ENCODE results near the gene DUSP9. TPM values are rescaled to one million over a fixed set of nuclear protein-coding genes. Genes with fewer than 3 reads are reported as not detected.

DUSP9 gene
- total RNA-seq, 4 donors from 2014 or later: 0.19 to 0.48 TPM; not detected in 2

DNA sequence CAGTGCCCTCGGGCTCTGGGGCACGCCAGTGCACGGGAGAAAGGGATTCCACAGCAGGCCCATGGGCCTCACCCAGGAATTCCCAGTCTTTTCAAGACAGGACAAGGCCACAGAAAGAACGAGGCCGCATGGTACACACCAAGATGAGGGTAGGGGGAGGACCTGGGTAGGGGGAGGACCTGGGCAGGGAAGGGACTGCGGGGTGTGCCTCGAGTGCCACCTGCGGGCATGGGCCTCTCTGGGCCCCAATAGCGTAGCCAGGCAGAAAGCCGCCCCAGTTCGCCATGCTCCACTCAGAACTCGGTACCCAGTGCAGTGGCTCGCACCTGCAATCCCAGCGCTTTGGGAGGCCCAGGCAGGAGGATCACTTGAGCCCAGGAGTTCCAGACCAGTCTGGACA, 14.0 kb upstream of the DUSP9 start:
- no peak overlapping the region for H3K4me3 ChIP-seq
- 91% methylated on average over 14 of the region's 14 CpGs for WGBS
- H3K27ac ChIP-seq: no peak overlapping the region
- H3K36me3 ChIP-seq: no peaks in the 10 kb centered on the region
- H3K27me3 ChIP-seq: no peaks in the 10 kb centered on the region
- H3K4me1 ChIP-seq: no peaks in the 10 kb centered on the region
- no peak for DNase-seq (ENCODE audit: low spot score in 2 of 2)
- H3K9me3 ChIP-seq: no peaks in the 10 kb centered on the region
- TF ChIP-seq POLR2A (IDR thresholded peaks at IDR 0.05): no peak
- no peak for TF ChIP-seq POLR2AphosphoS5 (IDR thresholded peaks at IDR 0.05)
- TF ChIP-seq, protein P1, sequence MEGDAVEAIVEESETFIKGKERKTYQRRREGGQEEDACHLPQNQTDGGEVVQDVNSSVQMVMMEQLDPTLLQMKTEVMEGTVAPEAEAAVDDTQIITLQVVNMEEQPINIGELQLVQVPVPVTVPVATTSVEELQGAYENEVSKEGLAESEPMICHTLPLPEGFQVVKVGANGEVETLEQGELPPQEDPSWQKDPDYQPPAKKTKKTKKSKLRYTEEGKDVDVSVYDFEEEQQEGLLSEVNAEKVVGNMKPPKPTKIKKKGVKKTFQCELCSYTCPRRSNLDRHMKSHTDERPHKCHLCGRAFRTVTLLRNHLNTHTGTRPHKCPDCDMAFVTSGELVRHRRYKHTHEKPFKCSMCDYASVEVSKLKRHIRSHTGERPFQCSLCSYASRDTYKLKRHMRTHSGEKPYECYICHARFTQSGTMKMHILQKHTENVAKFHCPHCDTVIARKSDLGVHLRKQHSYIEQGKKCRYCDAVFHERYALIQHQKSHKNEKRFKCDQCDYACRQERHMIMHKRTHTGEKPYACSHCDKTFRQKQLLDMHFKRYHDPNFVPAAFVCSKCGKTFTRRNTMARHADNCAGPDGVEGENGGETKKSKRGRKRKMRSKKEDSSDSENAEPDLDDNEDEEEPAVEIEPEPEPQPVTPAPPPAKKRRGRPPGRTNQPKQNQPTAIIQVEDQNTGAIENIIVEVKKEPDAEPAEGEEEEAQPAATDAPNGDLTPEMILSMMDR (IDR thresholded peaks at IDR 0.05): no peak
- no peak for TF ChIP-seq EP300 (IDR thresholded peaks at IDR 0.05)

DNA sequence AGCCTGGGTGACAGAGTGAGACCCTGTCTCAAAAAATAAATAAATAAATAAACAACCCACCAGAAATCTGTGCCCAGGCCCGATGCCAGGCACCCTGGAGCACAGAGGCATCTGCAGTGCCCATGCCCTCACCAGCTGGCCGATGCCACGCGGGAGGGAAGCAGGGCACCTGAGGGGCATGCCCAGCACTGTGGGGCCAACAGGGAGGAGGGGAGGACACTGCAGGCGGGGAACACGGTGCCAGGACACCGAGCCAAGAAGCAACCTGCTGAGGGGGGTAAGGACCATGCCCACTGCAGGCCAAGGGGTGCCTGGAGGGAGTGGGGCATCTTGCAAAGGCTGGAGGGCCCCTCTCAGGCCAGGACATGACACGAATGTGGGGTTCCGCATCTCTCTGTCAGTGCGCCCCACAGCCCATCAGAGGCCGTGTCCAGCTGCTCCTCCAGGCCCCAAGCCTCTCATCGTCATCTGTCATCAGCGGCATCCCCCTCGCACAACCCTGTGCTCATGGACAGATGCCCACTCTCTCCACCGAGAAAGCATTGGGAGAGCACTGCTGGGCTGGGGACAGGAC, 13.3 kb upstream of the DUSP9 start:
- Histone ChIP-seq H3K36me3 (no peaks in the 10 kb centered on the region), H3K27ac (no peak overlapping the region), H3K9me3 (no peaks in the 10 kb centered on the region), H3K27me3 (no peaks in the 10 kb centered on the region), H3K4me1 (no peaks in the 10 kb centered on the region), H3K4me3 (no peak overlapping the region)
- DNase-seq (ENCODE audit: low spot score in 2 of 2): no peak
- TF ChIP-seq EP300 (IDR thresholded peaks at IDR 0.05) (no peak), POLR2A (IDR thresholded peaks at IDR 0.05) (no peak), POLR2AphosphoS5 (IDR thresholded peaks at IDR 0.05) (no peak)
- TF ChIP-seq, protein P1 (IDR thresholded peaks at IDR 0.05): no peak
- WGBS: 52% methylated on average over 4 of the region's 15 CpGs

DNA sequence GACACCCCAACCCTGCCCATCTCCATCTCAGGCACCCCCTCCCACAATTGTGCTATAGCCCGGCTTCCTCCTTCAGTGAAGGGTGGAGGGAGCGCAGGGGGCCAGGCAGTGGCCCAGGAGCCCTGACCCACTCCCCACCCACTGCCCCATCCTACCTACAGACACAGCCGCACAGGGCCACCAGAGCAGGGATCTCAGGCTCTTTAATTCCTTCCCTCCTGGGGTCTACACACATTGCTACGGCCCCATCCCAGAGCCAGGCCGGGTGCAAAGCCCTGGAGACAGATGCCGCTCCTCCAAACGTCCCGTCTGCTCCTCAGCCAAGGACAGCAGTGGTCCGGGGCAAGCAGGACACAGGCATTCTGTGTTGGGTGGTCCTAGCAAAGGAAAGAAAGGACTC, 12.8 kb upstream of the DUSP9 start:
- TF ChIP-seq POLR2AphosphoS5 (IDR thresholded peaks at IDR 0.05): no peak
- TF ChIP-seq EP300 (IDR thresholded peaks at IDR 0.05): no peak
- TF ChIP-seq POLR2A (IDR thresholded peaks at IDR 0.05): no peak
- TF ChIP-seq, protein P1 (IDR thresholded peaks at IDR 0.05): no peak
- no peak overlapping the region for H3K27ac ChIP-seq
- no peaks in the 10 kb centered on the region for H3K27me3 ChIP-seq
- no peak overlapping the region for H3K4me3 ChIP-seq
- no peak for DNase-seq (ENCODE audit: low spot score in 2 of 2)
- H3K9me3 ChIP-seq: no peaks in the 10 kb centered on the region
- no peaks in the 10 kb centered on the region for H3K4me1 ChIP-seq
- 85% methylated on average over 8 of the region's 9 CpGs for WGBS
- no peaks in the 10 kb centered on the region for H3K36me3 ChIP-seq

DNA sequence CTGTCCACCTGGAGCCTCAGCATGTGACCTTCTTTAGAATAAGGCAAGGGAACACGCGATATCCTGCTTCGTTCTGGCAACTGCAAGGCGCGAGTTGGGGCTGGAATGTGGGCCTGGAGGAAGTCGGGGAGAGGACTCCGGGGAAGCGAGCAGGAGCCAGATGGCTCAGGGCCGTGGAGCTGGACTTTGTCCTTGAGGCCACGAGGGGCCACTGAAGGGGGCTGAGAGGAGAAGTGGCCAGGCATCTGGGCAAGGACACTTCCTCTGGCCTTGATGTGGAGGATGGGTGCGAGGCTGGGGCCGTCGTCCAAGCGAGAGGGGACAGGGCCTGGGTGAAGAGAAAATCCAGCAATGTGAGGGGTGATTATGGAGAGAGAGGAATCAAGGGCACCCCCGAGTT, 12.2 kb upstream of the DUSP9 start:
- no peak for DNase-seq (ENCODE audit: low spot score in 2 of 2)
- H3K27me3 ChIP-seq: no peaks in the 10 kb centered on the region

DNA sequence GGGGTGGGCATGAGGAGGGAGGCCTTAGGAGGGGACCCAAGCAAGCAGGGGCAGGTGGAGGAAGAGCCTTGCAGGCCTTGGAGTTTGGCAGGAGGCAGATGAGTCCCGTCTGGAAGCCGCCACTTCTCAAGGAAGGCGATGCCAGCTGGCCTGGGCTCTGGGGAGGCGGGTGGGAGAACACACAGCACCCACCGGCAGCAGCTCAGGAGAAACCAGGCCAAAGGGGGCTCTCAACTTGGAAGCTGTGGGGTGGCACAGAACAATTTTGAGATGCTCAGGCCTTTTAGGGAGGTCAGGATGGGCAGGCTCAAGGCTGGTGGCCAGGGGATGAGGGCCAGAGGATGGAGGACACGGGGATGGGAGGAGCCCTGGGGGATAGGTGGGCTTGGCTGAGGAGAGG, 11.6 kb upstream of the DUSP9 start:
- Histone ChIP-seq H3K36me3 (no peaks in the 10 kb centered on the region), H3K4me3 (no peak overlapping the region), H3K9me3 (no peaks in the 10 kb centered on the region), H3K27ac (no peak overlapping the region), H3K4me1 (no peaks in the 10 kb centered on the region), H3K27me3 (peaks cover 5% of the 10 kb centered on the region)
- TF ChIP-seq POLR2AphosphoS5 (IDR thresholded peaks at IDR 0.05) (no peak), EP300 (IDR thresholded peaks at IDR 0.05) (no peak), POLR2A (IDR thresholded peaks at IDR 0.05) (no peak)
- TF ChIP-seq, protein P1 (IDR thresholded peaks at IDR 0.05): no peak
- WGBS: 79% methylated on average over 6 of the region's 6 CpGs
- no peak for DNase-seq (ENCODE audit: low spot score in 2 of 2)

More for the DNA sequence above, 12.2 kb upstream of the DUSP9 start:
- no peaks in the 10 kb centered on the region for H3K9me3 ChIP-seq
- no peaks in the 10 kb centered on the region for H3K4me1 ChIP-seq
- no peak overlapping the region for H3K27ac ChIP-seq
- H3K4me3 ChIP-seq: no peak overlapping the region
- TF ChIP-seq POLR2A (IDR thresholded peaks at IDR 0.05) (no peak), EP300 (IDR thresholded peaks at IDR 0.05) (no peak)
- whole genome bisulfite sequencing: 74% methylated on average over 15 of the region's 15 CpGs
- H3K36me3 ChIP-seq: no peaks in the 10 kb centered on the region
